ENCODE measurements around the gene CYP2U1. TPM values are rescaled to one million over a fixed set of nuclear protein-coding genes. Genes with fewer than 3 reads are reported as not detected.

The CYP2U1 gene
- polyA plus RNA-seq, 1 of the 3 experiments (the other 2 are of a cell fraction) = 2.0 TPM

Other genes starting within 250 kb of the CYP2U1 start
- 70.1 and 94.1 TPM in 2 replicates for gene PAPSS1, start 211.3 kb upstream of the CYP2U1 start, polyA plus RNA-seq (2012; rRNA removed)
- gene SGMS2, start 106.6 kb upstream of the CYP2U1 start, polyA plus RNA-seq (2012; rRNA removed) = 0.82 and 0.86 TPM in 2 replicates
- 19.4 and 20.3 TPM in 2 replicates for gene HADH, start 58.3 kb downstream of the CYP2U1 start, polyA plus RNA-seq (2012; rRNA removed)
- 0.36 and 0.89 TPM in 2 replicates for gene LEF1, start 237.4 kb downstream of the CYP2U1 start, polyA plus RNA-seq (2012; rRNA removed)